Activated gamma-delta T cell (primary cell): Measurements from ENCODE around the gene DPT.
"Not testable (repeated sequence)": the region's sequence is repeated elsewhere in the genome, so short reads cannot be mapped to it uniquely, and the experiment has no call there.

ENCODE experiments used
- DNase-seq: peaks from one replicate; lab custom pipeline; 2025; lab: John Stamatoyannopoulos, UW
- total RNA-seq, 2 donors: gene quantifications; one replicate each; lab custom pipeline; 2026; lab: John Stamatoyannopoulos, UW

The DPT gene
- 0 reads per million in 2 donors for total RNA-seq

DNA sequence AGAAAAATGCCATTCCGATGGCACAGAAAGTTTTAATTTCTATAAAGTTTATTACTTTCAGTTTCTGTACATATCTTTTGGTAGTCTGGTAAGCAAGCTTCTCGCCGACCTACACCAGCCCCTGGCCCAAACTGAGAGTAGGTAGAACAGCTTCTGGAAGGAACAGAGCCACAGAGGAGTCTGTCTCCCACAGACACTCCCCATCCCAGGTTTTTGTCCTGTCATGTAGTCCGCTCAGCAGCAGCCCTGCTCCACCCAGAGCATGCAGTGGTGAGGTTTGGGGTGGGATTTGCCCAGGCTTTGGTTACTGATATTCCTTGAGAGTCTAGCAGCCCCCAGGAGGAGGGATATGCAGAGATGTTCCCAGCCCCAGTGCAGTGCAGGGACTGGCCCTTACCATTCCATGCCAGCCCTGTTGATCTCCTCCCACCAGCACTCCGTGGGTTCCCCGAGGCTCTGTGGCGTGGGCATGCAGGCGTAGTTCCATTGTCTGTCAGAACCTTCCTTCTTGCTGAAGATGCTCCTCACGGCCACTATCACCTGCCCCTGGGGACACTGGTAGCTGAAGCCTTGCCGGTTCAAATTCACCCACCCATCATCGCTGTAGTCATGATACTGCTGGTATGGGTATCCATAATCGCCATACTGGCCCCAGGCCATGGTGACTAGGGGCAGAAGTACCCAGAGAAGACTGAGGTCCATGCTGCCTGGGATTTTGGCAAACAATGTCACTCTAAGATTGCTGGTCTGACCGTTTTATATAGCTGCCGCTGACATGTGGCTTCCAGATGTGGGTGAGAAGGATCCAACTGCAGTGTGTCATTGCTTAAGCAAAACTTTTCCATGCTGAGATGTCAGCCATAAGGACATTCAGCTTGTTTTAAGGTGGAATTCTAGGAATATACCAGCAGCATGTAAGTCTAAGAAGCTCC is at the start of gene DPT:
TSS of gene DPT (minus strand) at position 734 of the 932 bp plus-strand sequence. CDS start at position 702, 32 bp downstream.
- DNase-seq, result no peak

DNA sequence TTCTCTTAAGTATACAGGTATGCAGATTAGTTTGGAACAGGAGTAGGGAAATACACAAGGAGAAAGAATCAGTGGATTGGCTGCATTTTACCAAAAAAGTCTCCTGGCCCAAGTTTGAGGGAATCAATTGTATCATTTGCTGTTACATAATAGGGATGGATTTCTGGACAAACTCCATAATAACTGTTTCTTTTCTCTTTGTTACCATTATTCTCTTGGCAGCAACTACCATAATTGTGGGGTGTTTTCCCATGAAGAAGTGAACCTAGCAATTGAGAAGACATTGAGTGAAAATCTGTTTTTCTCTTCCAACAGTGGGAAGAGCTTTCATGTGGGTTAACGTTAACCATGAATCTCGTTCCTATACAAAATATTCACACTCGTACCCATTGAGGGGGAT is 46.4 kb upstream of the DPT start:
- DNase-seq, result no peak

DNA sequence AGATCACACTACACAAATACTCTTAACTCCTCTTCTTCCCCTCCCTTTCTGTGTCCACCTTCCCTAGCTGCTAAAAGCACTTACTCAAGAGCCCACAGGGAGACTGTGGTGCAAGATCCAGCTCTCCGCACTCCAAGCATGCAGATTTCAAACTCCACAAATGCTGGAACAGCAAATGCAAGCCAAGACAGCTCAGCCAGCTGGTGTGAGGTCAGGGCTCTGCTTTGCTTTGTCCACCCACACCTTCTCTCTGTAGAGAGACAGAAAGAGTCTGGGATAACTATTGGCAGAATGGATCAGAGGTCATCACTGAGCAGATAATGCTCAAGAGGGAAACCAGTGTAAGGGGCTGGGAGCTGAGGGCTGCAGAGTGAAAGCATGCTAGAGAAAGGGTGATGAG is 45.2 kb upstream of the DPT start:
- DNase-seq, result no peak

DNA sequence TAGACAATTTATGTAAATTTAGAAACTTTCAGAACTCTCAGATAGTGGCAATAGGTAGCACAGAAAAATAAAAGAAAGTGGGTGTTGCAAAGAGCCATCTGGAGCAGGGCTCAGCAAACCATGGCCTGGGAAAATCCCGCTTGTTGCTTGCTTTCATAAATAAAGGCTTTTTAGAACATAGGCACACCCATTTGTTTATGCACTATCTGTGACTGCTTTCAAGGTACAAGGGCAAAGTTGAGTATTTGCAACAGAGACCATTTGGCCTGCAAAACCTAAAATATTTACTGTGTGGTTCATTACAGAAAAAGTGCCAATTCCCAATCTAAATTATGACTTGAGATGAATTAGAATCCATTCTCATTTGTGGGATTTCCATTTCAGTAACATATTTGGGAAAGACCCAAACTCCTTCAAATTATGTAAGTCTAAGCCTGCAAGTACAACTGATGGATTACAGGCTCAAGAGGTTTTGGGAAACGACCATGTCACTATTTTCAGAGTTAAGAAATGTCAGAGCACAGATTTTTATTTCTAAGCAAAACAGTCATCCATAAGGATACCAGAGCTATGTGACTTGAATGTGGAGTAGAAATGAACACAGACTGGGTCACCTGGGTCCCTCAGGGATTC is 43.5 kb upstream of the DPT start:
- no peak for DNase-seq

DNA sequence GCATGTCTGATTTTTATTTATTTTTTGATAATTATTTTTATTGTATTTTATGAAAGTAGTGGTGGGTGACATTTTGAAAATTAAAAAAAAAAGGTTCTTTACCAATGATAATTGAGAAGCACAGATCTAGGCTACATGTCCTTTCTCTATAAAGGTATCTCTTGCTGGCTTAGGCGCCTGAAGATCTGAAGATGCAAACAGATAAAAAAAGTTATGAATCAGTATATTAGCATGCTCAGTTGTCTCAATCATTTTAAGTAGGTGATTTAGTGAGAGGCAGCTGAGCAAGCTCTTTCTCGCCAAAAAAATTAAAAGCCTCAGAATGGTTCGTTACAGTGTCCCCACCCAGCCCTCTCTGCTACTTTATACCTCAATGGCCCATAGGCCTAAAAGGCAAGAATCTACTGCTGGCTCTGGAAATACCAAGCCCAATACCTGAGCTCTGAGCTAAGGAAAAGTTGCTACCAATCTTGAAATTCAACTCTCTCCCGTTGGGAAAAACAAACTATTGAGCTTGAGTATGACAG is 42.2 kb upstream of the DPT start:
- no peak for DNase-seq

DNA sequence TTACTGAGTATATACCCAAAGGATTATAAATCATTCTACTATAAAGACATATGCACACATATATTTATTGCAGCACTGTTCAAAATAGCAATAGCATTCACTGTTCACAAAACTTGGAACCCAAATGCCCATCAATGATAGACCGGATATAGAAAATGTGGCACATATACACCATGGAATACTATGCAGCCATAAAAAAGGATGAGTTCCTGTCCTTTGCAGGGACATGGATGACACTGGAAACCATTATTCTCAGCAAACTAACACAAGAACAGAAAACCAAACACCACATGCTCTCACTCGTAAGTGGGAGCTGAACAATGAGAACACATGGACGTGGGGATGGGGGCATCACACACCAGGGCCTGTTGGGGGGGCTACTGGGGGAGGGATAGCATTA is 40.9 kb upstream of the DPT start:
- not testable (repeated sequence) for DNase-seq

DNA sequence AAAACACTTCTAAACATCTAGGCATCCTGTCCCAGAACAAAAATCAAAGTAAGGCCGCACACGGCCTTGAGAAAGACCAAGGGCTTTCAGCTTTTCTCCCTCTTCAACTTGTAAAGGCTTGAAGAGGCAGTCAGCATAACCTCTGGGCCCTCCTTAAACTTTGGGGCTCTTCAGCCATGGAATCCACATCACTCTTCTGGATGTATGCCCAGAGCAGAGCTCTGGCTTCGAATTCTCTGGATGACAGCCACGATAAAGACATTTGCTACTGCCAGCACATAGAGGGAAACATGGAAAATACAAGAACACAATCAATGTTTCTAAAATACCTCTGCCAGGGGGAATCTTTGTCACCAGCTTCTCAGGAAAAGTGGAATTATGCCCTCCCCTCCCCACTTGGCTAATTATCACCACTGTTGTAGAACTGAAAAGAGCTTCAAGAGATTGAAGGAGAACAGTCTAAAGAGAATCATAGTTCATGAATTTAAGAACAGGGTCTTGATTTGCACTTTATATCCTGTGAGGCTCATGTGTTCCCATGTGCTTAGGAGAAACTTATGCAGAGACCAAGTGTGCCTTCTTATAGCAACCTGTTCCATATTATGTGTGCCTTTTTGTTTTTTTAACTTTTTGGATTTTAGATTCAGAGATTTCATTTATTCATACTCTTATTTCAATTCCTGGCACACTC is 39.0 kb upstream of the DPT start:
- no peak for DNase-seq

DNA sequence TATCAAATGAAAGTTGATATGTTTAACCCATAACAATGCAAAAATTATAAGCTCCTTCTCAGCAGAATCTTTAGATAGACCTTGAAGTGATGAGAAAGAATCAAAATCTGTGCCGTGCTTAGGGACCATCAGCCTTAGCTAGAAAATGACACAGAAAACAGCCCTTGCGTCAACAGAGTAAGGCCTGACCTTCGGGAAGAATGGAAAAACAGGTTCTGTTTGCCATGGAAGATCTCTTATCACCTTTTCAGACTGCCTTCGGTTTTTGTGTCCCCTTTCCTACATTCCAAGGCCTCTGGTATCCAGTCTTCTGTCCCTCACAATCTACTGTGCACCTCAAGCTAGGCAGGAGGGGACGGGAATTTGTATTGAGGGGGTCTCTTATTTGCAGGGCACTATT is 37.6 kb upstream of the DPT start:
- DNase-seq, result no peak

DNA sequence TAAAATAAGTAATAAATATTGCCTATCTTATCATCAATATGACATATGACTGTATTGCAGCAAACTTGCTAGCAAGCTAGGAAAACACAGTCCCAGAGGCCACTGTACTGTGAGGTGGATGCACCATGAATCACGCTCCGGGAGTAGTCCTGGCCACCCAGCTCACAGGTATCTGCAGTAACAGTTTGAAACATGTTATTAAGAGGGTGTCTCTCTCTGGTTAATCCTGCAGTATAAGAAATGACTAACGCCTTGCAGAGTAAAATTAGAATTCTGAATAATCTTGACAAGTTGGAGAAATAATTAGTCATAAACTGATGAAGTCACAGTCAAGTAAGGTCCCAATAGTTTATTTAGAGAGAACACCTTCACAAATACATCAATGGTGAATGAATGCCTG is 34.0 kb upstream of the DPT start:
- DNase-seq, result no peak

DNA sequence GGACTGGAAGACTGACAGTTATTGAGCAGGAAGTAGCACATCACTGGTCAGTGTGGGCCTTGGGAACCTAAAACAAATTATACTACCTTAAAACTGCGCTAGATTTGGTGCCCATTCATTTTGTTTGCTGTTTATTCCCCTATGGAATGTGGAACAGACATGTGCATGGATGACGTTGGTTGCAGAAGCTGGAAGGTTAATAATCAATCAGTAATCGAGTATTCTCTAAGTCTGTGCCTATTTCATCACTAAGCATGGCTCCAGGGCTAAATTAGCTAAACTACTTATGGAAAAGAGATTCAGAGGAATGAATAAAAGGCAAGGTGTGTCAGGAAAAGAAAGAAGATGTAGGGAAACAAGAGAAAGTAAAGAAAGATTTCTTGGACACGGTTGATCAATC is 33.5 kb upstream of the DPT start:
- no peak for DNase-seq

DNA sequence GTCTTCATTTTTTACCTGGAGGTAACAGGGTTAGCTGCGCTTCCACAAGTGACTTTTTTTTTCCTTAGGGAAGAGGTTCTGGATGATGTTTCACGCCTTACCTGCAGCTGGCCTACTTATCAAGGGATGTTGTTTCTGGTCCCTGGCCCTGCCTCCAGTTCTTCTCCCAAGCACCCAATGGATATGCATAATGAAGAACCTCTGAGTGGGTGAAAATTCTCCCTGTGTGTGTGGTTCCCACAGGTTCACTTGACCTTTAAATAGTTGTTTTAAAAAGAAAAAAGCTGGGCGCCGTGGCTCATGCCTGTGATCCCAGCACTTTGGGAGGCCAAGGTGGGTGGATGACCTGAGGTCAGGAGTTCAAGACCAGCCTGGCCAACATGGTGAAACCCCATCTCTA is 31.8 kb upstream of the DPT start:
- DNase-seq, result no peak

DNA sequence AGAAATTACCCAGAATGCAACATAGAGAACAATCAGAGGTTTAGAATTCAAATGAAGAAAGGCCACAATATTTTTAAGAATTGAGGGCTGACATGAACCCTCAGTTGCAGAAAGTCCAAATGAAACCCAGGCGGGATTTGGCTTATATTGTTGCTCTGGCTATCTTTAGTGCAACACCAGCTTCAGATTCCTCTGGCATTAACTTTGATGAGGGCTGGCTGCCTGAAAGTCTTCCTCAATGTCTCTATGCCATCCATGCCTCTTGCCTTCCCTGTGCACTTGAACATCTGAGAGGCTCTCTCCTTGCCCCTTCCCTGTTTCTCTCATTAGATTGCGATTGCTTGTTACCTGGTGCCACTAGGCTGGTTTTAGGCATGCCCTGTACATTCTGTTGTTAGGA is 31.2 kb upstream of the DPT start:
- DNase-seq, result no peak

DNA sequence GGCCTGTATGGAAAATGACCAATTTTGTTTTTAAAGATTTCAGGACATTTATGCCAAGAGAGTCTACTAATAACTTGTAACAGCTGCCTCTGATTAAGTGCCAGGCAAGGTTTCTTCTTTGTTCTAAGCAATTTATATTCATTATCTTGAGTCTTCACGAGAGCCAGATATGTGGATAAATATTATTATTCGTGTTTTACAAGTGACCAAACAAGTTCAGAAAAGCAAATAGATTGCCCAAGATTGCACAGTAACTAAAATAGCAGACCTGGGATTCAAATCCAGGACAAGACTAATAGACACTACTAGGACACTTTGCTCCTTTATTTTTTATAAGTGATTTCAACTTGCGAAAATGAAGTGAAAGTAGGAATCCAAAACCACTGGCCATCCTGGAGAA is 30.1 kb upstream of the DPT start:
- no peak for DNase-seq

DNA sequence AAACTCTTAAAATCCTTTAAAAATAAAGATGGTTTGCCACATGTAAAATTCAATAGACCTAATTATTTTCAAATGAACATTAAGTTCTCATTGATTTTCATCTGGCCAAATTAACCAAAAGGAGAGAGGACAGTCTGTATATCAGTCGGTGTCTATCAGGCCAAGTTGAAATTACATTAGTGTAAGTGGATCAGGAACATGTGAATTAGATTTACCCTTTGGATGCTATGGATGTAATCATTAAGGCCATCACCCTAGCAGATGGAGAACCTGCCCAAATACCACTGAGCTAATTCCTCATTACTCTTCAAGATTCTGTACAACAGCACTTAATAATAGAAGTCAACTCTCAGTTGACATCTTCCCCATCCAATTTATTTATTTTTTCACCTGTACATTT is 29.5 kb upstream of the DPT start:
- no peak for DNase-seq

DNA sequence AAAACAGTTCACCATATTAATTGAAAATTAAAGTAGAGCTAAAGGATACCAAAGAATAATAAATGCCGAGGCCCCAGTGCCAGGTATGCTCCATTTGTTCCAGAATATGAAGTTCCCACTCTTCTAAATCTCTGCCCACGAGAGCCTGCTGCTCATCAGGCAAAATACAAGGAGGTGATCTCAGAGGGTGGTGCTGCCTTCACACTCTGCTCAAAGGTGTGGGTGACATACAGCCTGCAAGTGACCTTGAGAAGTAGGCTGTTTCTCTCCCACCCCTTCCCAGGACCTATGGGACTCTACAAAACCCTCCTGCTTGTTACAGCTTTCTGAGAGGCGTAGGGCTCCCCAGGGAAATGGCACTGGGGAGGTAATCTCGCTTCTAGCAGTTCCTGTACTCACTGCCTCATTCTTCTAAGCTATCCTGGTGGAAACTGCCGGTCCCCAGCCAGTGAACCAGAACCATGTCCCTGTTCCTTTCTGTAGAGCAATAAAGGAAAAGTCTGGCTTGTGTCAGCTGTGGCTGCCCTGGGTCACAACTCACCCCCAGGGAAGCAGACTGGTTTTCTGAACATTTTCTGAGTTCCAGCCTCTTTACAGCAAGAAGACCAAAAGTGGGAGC is 26.9 kb upstream of the DPT start:
- DNase-seq, result no peak

DNA sequence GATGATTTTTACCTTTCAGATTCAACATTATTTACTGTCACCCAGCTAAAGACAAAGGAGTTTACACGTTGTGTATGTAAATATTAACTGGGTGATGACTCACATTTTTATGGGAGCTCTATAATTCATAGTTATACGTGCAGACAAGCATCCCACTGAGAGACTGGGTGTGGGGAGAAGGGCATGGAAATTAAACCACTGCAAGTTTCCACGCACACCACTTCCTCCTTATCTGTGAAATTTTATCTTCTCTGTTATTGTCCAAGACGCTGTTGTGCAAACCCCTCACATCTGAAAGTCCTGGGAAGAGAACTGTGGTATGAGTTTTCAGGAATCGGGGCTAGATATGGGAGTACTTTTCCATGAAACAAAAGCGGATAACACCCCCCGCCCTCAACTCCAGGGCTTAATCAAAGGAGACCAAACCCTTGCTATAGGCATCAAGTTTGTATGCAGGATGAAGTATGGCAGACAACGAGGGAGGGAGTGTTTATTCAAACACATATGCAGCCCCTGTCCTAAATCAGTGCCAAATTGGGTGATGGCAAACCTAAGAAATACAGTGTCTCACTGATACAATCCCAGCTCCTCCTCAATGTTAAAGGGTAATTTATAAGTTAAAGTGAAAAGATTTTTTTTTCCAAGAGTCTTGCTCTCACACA is 23.3 kb upstream of the DPT start:
- no peak for DNase-seq

DNA sequence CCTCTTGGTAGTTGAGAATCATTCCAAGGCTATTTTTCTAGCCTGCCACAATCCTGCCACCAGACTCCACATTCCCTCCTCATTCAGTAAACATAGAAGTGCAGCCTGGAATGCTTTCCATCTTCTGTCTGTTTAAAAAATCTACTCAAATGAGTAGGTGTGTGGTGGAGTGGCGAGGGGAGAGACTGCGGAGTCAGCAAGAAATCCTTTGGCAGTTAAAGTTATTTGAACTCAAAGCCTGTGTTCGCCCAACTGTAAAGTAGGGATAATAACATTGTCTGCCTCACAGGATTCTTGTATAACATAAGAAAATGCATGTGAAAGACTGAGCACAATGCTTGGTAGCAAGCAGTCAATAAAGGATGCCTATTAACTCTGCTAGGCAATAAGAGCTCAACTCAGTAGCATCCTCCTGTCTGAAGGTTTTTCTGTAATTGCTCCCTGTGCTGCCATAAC is 22.2 kb upstream of the DPT start:
- DNase-seq, result no peak

DNA sequence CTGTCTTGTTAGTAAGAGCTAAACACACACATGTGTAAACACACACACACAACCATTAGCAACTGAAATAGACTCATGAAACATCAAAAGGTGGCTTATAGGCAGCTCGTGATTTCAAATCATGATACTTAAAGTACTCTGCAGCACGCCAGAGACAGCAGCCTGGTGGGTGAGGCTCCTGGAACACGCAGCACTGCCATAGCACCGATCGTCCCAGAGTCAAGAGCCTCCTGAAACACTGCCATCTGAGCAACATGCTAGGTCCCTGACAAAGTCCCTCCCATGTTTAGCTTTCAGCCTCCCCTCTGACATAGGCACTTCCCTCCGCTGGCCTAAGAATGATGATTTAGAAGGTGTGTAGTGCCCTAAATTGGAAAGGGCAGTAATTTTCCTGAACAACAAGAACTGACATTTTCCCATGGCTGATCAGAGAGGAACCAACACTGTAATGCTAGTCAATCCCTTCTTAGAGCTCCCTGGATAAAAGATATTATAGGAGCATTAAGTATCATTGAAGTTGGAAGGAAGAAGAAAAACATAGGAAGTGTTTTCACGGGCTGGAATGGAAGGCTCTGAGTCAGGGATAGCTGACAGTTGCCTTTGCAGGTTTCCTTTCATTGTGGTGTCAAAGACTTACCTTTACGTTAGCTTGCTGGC is 14.1 kb upstream of the DPT start:
- no peak for DNase-seq

DNA sequence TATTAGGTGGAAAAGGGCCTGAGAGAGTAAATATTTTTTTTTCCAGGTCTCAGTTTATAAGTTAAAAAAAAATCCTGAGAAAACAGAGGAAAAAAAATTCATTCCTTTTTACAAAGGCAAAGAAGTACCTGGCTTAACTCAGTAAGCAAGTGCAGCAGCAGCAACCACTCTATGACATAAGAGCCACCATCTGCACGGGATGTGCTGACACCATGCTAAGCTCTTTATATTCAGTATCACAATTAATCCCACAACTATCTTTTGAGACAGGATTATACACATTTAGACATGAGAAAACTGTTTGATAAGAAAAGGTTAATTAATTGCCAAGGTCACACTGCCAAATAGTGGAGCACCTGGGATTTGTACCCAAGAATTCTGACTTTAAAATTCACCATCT is 13.4 kb upstream of the DPT start:
- DNase-seq, result no peak

DNA sequence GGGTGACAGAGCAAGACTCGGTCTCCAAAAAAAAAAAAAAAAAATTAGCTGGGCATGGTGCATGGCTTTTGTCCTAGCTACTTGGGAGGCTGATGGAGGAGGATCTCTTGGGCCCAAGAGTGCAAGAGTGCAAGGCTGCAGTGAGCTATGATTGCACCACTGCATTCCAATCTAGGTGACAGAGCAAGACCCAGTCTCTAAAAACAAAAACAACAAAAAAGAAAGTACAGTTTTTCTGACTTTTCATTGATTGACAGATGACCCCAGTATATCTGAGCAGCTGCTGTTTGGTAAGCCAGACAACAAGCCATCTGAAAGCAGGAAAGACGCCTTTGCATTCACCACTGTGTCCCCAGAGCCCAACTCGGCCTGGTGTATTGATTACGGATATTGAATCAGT is 10.9 kb upstream of the DPT start:
- no peak for DNase-seq

DNA sequence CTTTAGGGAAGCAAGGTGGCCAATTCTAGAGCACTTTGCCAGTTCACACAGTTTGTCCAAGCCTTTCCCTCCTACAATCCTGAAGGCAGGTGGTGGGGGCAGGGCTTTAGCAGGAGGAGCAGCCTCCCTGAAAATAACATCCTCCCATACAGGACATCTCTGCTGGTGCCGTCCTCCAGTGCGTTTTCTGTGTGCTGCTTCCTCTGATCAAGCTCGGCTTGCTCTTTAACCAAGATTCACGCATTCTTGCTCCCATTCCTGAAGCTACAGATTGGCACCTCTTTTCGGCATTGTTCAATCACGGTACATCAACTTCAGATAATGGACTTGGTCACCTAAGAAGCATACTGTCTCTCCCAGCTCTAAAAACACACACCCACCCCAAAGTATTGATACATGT is 7.5 kb upstream of the DPT start:
- DNase-seq, result no peak
